ENCODE measurements around the gene ZNF346.
A peak's percentile ranks its signal among the peaks of the same experiment; 100 is the strongest.

The ZNF346 gene

DNA sequence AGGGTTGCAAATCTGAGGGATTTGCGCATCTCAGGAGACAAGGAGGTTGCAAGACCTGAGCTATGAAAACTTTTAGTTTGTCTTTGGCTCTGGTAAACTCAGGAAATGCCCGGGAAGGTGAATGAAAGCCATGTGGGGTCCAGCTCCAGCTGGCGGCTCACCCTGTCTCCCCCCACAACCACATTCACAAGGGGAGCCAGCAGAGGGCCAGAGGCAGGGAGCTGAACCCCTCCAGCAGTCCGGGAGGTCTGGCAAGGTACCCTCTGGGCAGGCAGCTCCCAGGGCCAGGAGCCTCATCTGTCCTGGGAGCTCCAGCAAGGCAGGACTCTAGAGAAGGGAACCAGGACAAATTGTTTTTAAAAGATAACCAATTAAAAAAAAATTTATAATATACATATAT lies 61.7 kb downstream of the ZNF346 start:
- H3K9me3 ChIP-seq (ENCODE audit: control insufficient read depth, insufficient read depth, low read depth, low read length) = no peaks in the 10 kb centered on the region
- ChIA-PET POLR2A (interaction anchor here (0.6 kb wide), 1 partner anchor 497 kb away, joined by 4 read pairs; no protein-coding TSS in a partner anchor), CTCF (interaction anchor here (0.7 to 5.4 kb wide), 2 partner anchors 12 to 406 kb away, joined by 3 to 53 read pairs; no protein-coding TSS in a partner anchor)
- H3K27ac ChIP-seq (ENCODE audit: extremely low read depth, low read depth, low read length) = no peak overlapping the region
- no peaks in the 10 kb centered on the region for H3K36me3 ChIP-seq (ENCODE audit: control insufficient read depth in 2 of 2, insufficient read depth in 1 of 2, low read length in 2 of 2)
- no peaks in the 10 kb centered on the region; the same call in 1 of the 2 replicates for H3K4me1 ChIP-seq (ENCODE audit: control insufficient read depth, insufficient read depth, low read length)
- H3K4me3 ChIP-seq (ENCODE audit: low read depth, low read length) = no peak overlapping the region
- TF ChIP-seq GLIS1 (tag by site-specific recombination; IDR thresholded peaks at IDR 0.05) (peak; percentile 56), ZBTB20 (tag by site-specific recombination; IDR thresholded peaks at IDR 0.05) (no peak), ZNF560 (tag by site-specific recombination; IDR thresholded peaks at IDR 0.05; ENCODE audit: borderline replicate concordance) (no peak)

DNA sequence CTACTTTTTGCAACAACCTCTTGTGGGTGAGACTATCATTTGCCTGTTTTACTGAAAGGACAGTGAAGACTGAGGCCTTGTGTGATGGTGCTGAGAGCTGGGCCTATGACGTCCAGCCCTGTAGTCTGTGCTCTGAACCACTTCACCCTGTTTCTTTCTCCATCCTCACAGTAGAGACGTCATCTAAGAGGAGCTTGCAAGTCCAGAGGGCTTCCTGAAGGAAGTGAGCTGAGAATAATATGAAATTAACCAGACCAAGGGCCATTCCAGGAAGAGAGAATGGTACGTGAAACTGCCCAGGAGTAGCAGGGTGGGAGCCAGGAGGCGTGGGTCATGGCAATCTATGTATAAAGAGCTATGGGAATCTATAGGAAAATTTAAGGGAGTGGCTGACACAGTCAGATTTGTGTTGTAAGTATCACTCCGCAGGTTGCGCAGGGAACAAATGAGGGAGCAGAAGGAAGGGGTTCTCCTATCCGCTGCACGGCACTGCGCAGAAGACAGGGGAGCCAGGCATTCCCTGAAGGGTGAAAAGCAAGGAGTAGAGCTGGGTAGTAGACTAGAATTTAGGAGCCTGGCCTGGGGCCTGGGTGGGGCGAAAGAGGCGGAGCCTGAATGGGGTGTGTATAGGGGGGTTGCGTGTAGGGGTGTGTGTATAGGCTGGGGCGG lies 63.6 kb downstream of the ZNF346 start:
- ChIA-PET CTCF (interaction anchor here (0.6 to 5.4 kb wide), 13 partner anchors 11 to 425 kb away, joined by 3 to 53 read pairs (median 4); no protein-coding TSS in a partner anchor), POLR2A (interaction anchor here (0.5 to 0.8 kb wide), 5 partner anchors 8 to 109 kb away, joined by 3 to 5 read pairs (median 3); no protein-coding TSS in a partner anchor)
- no peak overlapping the region for H3K27ac ChIP-seq (ENCODE audit: extremely low read depth, low read depth, low read length)
- TF ChIP-seq EGR2 (tag by site-specific recombination; IDR thresholded peaks at IDR 0.05; ENCODE audit: low read depth) (0 out of 2 replicates have a peak, but pooled peaks have one; percentile 5), ZNF514 (tag by site-specific recombination; IDR thresholded peaks at IDR 0.05) (0 out of 2 replicates have a peak, but pooled peaks have one; percentile 36), SCRT1 (tag by site-specific recombination; IDR thresholded peaks at IDR 0.05; ENCODE audit: borderline replicate concordance) (peak; percentile 16; the same call in 1 of the 2 replicates), KLF8 (tag by site-specific recombination; IDR thresholded peaks at IDR 0.05) (0 out of 2 replicates have a peak, but pooled peaks have one; percentile 48), SP2 (tag by site-specific recombination; IDR thresholded peaks at IDR 0.05) (0 out of 2 replicates have a peak, but pooled peaks have one; percentile 36), KLF1 (tag by site-specific recombination; IDR thresholded peaks at IDR 0.05) (peak; percentile 94), SALL2 (tag by site-specific recombination; IDR thresholded peaks at IDR 0.05; ENCODE audit: borderline replicate concordance) (no peak), KLF7 (tag by site-specific recombination; IDR thresholded peaks at IDR 0.05; ENCODE audit: borderline replicate concordance) (0 out of 2 replicates have a peak, but pooled peaks have one; percentile 17)
- TF ChIP-seq, protein P1, sequence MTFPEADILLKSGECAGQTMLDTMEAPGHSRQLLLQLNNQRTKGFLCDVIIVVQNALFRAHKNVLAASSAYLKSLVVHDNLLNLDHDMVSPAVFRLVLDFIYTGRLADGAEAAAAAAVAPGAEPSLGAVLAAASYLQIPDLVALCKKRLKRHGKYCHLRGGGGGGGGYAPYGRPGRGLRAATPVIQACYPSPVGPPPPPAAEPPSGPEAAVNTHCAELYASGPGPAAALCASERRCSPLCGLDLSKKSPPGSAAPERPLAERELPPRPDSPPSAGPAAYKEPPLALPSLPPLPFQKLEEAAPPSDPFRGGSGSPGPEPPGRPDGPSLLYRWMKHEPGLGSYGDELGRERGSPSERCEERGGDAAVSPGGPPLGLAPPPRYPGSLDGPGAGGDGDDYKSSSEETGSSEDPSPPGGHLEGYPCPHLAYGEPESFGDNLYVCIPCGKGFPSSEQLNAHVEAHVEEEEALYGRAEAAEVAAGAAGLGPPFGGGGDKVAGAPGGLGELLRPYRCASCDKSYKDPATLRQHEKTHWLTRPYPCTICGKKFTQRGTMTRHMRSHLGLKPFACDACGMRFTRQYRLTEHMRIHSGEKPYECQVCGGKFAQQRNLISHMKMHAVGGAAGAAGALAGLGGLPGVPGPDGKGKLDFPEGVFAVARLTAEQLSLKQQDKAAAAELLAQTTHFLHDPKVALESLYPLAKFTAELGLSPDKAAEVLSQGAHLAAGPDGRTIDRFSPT (tag by site-specific recombination; IDR thresholded peaks at IDR 0.05) = no peak
- TF ChIP-seq, protein P2, sequence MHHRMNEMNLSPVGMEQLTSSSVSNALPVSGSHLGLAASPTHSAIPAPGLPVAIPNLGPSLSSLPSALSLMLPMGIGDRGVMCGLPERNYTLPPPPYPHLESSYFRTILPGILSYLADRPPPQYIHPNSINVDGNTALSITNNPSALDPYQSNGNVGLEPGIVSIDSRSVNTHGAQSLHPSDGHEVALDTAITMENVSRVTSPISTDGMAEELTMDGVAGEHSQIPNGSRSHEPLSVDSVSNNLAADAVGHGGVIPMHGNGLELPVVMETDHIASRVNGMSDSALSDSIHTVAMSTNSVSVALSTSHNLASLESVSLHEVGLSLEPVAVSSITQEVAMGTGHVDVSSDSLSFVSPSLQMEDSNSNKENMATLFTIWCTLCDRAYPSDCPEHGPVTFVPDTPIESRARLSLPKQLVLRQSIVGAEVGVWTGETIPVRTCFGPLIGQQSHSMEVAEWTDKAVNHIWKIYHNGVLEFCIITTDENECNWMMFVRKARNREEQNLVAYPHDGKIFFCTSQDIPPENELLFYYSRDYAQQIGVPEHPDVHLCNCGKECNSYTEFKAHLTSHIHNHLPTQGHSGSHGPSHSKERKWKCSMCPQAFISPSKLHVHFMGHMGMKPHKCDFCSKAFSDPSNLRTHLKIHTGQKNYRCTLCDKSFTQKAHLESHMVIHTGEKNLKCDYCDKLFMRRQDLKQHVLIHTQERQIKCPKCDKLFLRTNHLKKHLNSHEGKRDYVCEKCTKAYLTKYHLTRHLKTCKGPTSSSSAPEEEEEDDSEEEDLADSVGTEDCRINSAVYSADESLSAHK (tag by site-specific recombination; IDR thresholded peaks at IDR 0.05) = no peak
- no peak overlapping the region for H3K4me3 ChIP-seq (ENCODE audit: low read depth, low read length)
- no peaks in the 10 kb centered on the region for H3K9me3 ChIP-seq (ENCODE audit: control insufficient read depth, insufficient read depth, low read depth, low read length)
- no peaks in the 10 kb centered on the region; the same call in 1 of the 2 replicates for H3K4me1 ChIP-seq (ENCODE audit: control insufficient read depth, insufficient read depth, low read length)
- no peaks in the 10 kb centered on the region for H3K36me3 ChIP-seq (ENCODE audit: control insufficient read depth in 2 of 2, insufficient read depth in 1 of 2, low read length in 2 of 2)

DNA sequence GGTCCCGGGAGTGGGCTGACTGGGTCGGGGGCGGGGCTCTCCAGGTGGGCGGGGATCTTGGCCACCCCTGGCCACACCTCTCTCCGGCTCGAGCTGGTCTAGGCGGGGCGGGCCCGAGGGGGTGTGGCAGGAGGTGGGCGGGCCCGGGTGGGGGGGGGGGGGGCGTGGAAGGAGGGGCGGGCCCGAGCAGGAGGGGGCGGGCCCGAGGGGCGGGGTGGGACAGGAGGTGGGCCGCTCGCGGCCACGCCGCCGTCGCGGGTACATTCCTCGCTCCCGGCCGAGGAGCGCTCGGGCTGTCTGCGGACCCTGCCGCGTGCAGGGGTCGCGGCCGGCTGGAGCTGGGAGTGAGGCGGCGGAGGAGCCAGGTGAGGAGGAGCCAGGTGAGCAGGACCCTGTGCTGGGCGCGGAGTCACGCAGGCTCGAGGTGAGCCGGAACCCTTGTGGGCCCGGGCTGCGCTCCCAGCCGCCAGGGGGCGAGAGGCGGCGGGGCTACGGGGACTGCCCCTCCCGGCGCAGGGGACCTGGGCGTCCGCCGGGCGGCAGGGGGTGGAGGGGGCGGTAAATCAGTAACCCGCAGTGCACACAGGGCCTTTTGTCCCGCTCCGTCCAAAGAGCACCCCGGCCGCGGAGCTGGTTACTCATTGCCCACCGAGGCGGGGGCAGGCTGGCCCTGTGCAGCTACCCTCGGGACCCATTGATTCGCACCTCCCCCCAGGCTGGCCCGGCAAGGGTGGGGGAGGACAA lies 64.3 kb downstream of the ZNF346 start, which contains the start of gene FGFR4:
TSS of gene FGFR4 (plus strand) at position 262 of the 744 bp plus-strand sequence. CDS start 2,688 bp downstream, outside the sequence.
- Histone ChIP-seq H3K36me3 (ENCODE audit: control insufficient read depth in 2 of 2, insufficient read depth in 1 of 2, low read length in 2 of 2) (no peaks in the 10 kb centered on the region), H3K4me3 (ENCODE audit: low read depth, low read length) (peak within 1 kb of the TSS; percentile 47), H3K4me1 (ENCODE audit: control insufficient read depth, insufficient read depth, low read length) (no peaks in the 10 kb centered on the region; the same call in 1 of the 2 replicates), H3K27ac (ENCODE audit: extremely low read depth, low read depth, low read length) (no peak within 1 kb of the TSS), H3K9me3 (ENCODE audit: control insufficient read depth, insufficient read depth, low read depth, low read length) (no peaks in the 10 kb centered on the region)
- ChIA-PET POLR2A (interaction anchor here (0.5 to 0.8 kb wide), 4 partner anchors 9 to 109 kb away, joined by 3 to 5 read pairs (median 4); no protein-coding TSS in a partner anchor), CTCF (interaction anchor here (0.6 to 5.4 kb wide), 13 partner anchors 11 to 426 kb away, joined by 3 to 53 read pairs (median 4); no protein-coding TSS in a partner anchor)
- TF ChIP-seq, protein P3, sequence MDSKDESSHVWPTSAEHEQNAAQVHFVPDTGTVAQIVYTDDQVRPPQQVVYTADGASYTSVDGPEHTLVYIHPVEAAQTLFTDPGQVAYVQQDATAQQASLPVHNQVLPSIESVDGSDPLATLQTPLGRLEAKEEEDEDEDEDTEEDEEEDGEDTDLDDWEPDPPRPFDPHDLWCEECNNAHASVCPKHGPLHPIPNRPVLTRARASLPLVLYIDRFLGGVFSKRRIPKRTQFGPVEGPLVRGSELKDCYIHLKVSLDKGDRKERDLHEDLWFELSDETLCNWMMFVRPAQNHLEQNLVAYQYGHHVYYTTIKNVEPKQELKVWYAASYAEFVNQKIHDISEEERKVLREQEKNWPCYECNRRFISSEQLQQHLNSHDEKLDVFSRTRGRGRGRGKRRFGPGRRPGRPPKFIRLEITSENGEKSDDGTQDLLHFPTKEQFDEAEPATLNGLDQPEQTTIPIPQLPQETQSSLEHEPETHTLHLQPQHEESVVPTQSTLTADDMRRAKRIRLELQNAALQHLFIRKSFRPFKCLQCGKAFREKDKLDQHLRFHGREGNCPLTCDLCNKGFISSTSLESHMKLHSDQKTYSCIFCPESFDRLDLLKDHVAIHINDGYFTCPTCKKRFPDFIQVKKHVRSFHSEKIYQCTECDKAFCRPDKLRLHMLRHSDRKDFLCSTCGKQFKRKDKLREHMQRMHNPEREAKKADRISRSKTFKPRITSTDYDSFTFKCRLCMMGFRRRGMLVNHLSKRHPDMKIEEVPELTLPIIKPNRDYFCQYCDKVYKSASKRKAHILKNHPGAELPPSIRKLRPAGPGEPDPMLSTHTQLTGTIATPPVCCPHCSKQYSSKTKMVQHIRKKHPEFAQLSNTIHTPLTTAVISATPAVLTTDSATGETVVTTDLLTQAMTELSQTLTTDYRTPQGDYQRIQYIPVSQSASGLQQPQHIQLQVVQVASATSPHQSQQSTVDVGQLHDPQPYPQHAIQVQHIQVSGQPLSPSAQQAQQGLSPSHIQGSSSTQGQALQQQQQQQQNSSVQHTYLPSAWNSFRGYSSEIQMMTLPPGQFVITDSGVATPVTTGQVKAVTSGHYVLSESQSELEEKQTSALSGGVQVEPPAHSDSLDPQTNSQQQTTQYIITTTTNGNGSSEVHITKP (tag by site-specific recombination; IDR thresholded peaks at IDR 0.05) = peak; percentile 92
- TF ChIP-seq ZNF776 (tag by site-specific recombination; IDR thresholded peaks at IDR 0.05; ENCODE audit: borderline replicate concordance) (no peak), ZNF112 (tag by site-specific recombination; IDR thresholded peaks at IDR 0.05) (no peak), ZFP69B (tag by site-specific recombination; IDR thresholded peaks at IDR 0.05) (peak; percentile 98), EGR2 (tag by site-specific recombination; IDR thresholded peaks at IDR 0.05; ENCODE audit: low read depth) (peak; percentile 84)
- TF ChIP-seq, protein P4, sequence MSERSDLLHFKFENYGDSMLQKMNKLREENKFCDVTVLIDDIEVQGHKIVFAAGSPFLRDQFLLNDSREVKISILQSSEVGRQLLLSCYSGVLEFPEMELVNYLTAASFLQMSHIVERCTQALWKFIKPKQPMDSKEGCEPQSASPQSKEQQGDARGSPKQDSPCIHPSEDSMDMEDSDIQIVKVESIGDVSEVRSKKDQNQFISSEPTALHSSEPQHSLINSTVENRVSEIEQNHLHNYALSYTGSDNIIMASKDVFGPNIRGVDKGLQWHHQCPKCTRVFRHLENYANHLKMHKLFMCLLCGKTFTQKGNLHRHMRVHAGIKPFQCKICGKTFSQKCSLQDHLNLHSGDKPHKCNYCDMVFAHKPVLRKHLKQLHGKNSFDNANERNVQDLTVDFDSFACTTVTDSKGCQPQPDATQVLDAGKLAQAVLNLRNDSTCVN (tag by site-specific recombination; optimal IDR thresholded peaks at IDR 0.05) = peak; percentile 89

Data from HEK293 (cell line).